GM12878 (cell line): ENCODE results near the gene CIB2. TPM values are rescaled to one million over a fixed set of nuclear protein-coding genes. Genes with fewer than 3 reads are reported as not detected.

Experiments used
- ATAC-seq: fragments of 200-7000 bp; cut with Tn5 transposase; 3 replicates; pipeline ENCODE4 v1.9.1; 2020; ENCODE audit warnings: mild to moderate bottlenecking, moderate library complexity
- BruUV-seq: library from RNA; stranded (reverse); fragments of 400-500 nt; replicated peaks from 2 replicates; lab custom pipeline; 2021; lab: Mats Ljungman, UMichigan
- CTCF ChIA-PET: fragments of 300-600 bp; sonication (Branson Sonifier 250); formaldehyde crosslinking; extraction: SDS; loops from one replicate; lab custom pipeline; 2021; ENCODE audit warnings: inconsistent platforms; lab: Yijun Ruan, JAX
- POLR2A ChIA-PET: fragments of 350-600 bp; formaldehyde crosslinking; extraction: SDS; loops from one replicate; lab custom pipeline; 2021; ENCODE audit warnings: inconsistent platforms; lab: Charles Lee
- RAD21 ChIA-PET: fragments of 300-600 bp; sonication (Branson Sonifier 250); formaldehyde crosslinking; loops from one replicate; lab custom pipeline; 2023; ENCODE audit warnings: antibody characterized with exemption; ENCODE audit not compliant: unreplicated experiment; lab: Charles Lee
- SMC1A ChIA-PET: fragments of 300-600 bp; sonication (Branson Sonifier 250); formaldehyde crosslinking; loops from one replicate; lab custom pipeline; 2023; ENCODE audit not compliant: unreplicated experiment, uncharacterized antibody; lab: Charles Lee
- DNase-seq: peaks from one replicate; pipeline ENCODE4 v3.0.0-alpha.2; 2011; ENCODE audit warnings: low read depth, low spot score
- FAIRE-seq: peaks from 3 replicates; lab custom pipeline; 2011; peaks lifted over from hg19 to GRCh38; lab: Jason Lieb, UNC
- H2AFZ ChIP-seq: 2 replicates; pipeline ENCODE4 v1.6.0; 2011; ENCODE audit warnings: low read depth, low read length, control low read depth; ENCODE audit not compliant: control insufficient read depth
- H3K27ac ChIP-seq: 2 replicates; pipeline ENCODE4 v1.5.1; 2011; ENCODE audit warnings: control low read depth; ENCODE audit not compliant: control insufficient read depth, insufficient read depth
- H3K27me3 ChIP-seq, 2 experiments: replicated peaks in 1 of 2; 2 replicates each; pipeline versions ENCODE4 v1.6.0 to v1.6.1; 2011; ENCODE audit warnings: low read length in 1 of 2; ENCODE audit not compliant: control insufficient read depth in 2 of 2, insufficient read depth in 2 of 2
- H3K36me3 ChIP-seq, 2 experiments: 2 replicates each; pipeline ENCODE4 v1.5.1; 2011; ENCODE audit warnings: low read length in 1 of 2; ENCODE audit not compliant: control insufficient read depth in 2 of 2, insufficient read depth in 2 of 2
- H3K4me1 ChIP-seq: 2 replicates; pipeline ENCODE4 v1.6.1; 2011; ENCODE audit warnings: mild to moderate bottlenecking, low read length, moderate library complexity, mixed read lengths; ENCODE audit not compliant: control insufficient read depth, insufficient read depth
- H3K4me2 ChIP-seq: 2 replicates; pipeline ENCODE4 v1.6.0; 2011; ENCODE audit warnings: control low read depth; ENCODE audit not compliant: control insufficient read depth, insufficient read depth
- H3K4me3 ChIP-seq: fragments of 200-600 bp; sonication (generic); 2 replicates; pipeline ENCODE4 v1.5.1; 2016
- H3K79me2 ChIP-seq: 2 replicates; pipeline ENCODE4 v1.6.0; 2011; ENCODE audit warnings: low read length; ENCODE audit not compliant: control insufficient read depth, insufficient read depth
- H3K9ac ChIP-seq: 2 replicates; pipeline ENCODE4 v1.8.0; 2011; ENCODE audit warnings: low read length, control low read depth, mixed read lengths; ENCODE audit not compliant: control insufficient read depth, insufficient read depth
- H3K9me3 ChIP-seq: replicated peaks from 3 replicates; pipeline ENCODE4 v1.5.1; 2011; ENCODE audit warnings: mild to moderate bottlenecking, low read length; ENCODE audit not compliant: control insufficient read depth, insufficient read depth
- H4K20me1 ChIP-seq: 2 replicates; pipeline ENCODE4 v1.6.0; 2011; ENCODE audit not compliant: control insufficient read depth, insufficient read depth
- ATF3 ChIP-seq: IDR thresholded peaks from 2 replicates; pipeline ENCODE4 v1.6.1; 2011; ENCODE audit warnings: low read depth, mild to moderate bottlenecking, low read length, moderate library complexity, borderline replicate concordance; ENCODE audit errors: extremely low read depth
- CHD2 ChIP-seq: IDR thresholded peaks from 2 replicates; pipeline ENCODE4 v1.6.1; 2011; ENCODE audit warnings: low read depth, low read length, improper control_type of control experiment, borderline replicate concordance
- EED ChIP-seq: sonication (generic); IDR thresholded peaks from 2 replicates; pipeline ENCODE4 v1.6.1; 2016; ENCODE audit warnings: antibody characterized with exemption, low read depth
- FOXM1 ChIP-seq: IDR thresholded peaks from 2 replicates; pipeline ENCODE4 v1.6.1; 2012; ENCODE audit warnings: low read depth, mild to moderate bottlenecking, inconsistent platforms, low read length, moderate library complexity
- JUNB ChIP-seq: IDR thresholded peaks from 2 replicates; pipeline ENCODE4 v1.6.1; 2016; ENCODE audit warnings: antibody characterized with exemption, mild to moderate bottlenecking
- KAT2A ChIP-seq: conservative IDR thresholded peaks from 2 replicates; pipeline ENCODE4 v1.6.1; 2011; ENCODE audit warnings: low read depth, low read length; ENCODE audit not compliant: control insufficient read depth
- MXI1 ChIP-seq: fragments of 150-350 bp; IDR thresholded peaks from 2 replicates; pipeline ENCODE4 v1.6.1; 2011; ENCODE audit warnings: low read depth, mild to moderate bottlenecking, inconsistent platforms, low read length, improper control_type of control experiment
- PAX5 ChIP-seq: IDR thresholded peaks from 2 replicates; pipeline ENCODE4 v1.6.1; 2011; ENCODE audit warnings: low read depth, low read length, borderline replicate concordance
- RELB ChIP-seq: fragments of 450-650 bp; IDR thresholded peaks from 2 replicates; pipeline ENCODE4 v1.6.1; 2017; ENCODE audit warnings: low read depth, mild to moderate bottlenecking, moderate library complexity
- USF1 ChIP-seq: IDR thresholded peaks from 2 replicates; pipeline ENCODE4 v1.6.1; 2011; ENCODE audit warnings: borderline replicate concordance, low read depth, mild to moderate bottlenecking, moderate library complexity, mixed read lengths, low read length; ENCODE audit not compliant: insufficient read depth; ENCODE audit errors: extremely low read length
- WGBS: methylation state at CpG from one replicate; pipeline ENCODE4 v1.1.6; 2016; ENCODE audit warnings: low lambda C conversion rate; ENCODE audit not compliant: insufficient replicate concordance, insufficient coverage; ENCODE audit errors: missing lambda C conversion rate; 5-methylcytosine and 5-hydroxymethylcytosine counted together
- in situ Hi-C: fragments of 300-500 bp; cut with MboI; formaldehyde crosslinking; loops from 9 replicates; pipeline ENCODE4 v1.14.3; 2018; ENCODE audit warnings: mixed read lengths
- intact Hi-C: fragments of 100-400 bp; cut with micrococcal nuclease; formaldehyde crosslinking; loops from one replicate; pipeline ENCODE4 v1.14.2; 2022; ENCODE audit not compliant: unreplicated experiment
- polyA plus RNA-seq, 11 experiments: library from polyadenylated mRNA; depleted of rRNA in 4 of 11; unstranded in 6 of 11; stranded (reverse) in 5 of 11; fragments of >200 nt; fragmentation: Nextera tagmentation in 4 of 11; fragmentation: Illumina TruSeq in 1 of 11; extraction: Ambion mirVana in 4 of 11; extraction: Trizol in 1 of 11; gene quantifications; 1 replicate in 1 of 11; 2 replicates in 10 of 11; pipeline versions ENCODE4 v1.2.1 to v1.2.3, GENCODE V29; 2011 to 2016; ENCODE audit warnings: inconsistent platforms in 2 of 11, missing spikeins in 2 of 11, low read depth in 1 of 11
- total RNA-seq, 4 experiments: library from RNA; depleted of rRNA in 3 of 4; stranded (reverse); fragments of >200 nt in 3 of 4; fragmentation: Illumina TruSeq in 1 of 4; extraction: Trizol in 1 of 4; gene quantifications; 2 replicates each; pipeline versions ENCODE4 v1.2.1 to v1.2.3, GENCODE V29; 2013 to 2021
- TF ChIP-seq, protein P1 (sequence below): fragments of 450-650 bp; IDR thresholded peaks from 2 replicates; pipeline ENCODE4 v1.6.1; 2018; ENCODE audit warnings: mild to moderate bottlenecking, low read depth, moderate library complexity; ENCODE audit not compliant: partially characterized antibody
- TF ChIP-seq, protein P2 (sequence below): IDR thresholded peaks from 2 replicates; pipeline ENCODE4 v1.6.1; 2012; ENCODE audit warnings: low read depth, low read length, improper control_type of control experiment

Gene CIB2
- total and polyA plus RNA-seq, 10 of the 15 experiments (the other 5 are each of a cell fraction or from before 2014, with no cell fraction given): 0.56 to 12.1 (median 7.1) TPM

GRCh38 chr15:78168608-78169007 is 37.4 kb upstream of the CIB2 start (continued):
- TF ChIP-seq, protein P1, sequence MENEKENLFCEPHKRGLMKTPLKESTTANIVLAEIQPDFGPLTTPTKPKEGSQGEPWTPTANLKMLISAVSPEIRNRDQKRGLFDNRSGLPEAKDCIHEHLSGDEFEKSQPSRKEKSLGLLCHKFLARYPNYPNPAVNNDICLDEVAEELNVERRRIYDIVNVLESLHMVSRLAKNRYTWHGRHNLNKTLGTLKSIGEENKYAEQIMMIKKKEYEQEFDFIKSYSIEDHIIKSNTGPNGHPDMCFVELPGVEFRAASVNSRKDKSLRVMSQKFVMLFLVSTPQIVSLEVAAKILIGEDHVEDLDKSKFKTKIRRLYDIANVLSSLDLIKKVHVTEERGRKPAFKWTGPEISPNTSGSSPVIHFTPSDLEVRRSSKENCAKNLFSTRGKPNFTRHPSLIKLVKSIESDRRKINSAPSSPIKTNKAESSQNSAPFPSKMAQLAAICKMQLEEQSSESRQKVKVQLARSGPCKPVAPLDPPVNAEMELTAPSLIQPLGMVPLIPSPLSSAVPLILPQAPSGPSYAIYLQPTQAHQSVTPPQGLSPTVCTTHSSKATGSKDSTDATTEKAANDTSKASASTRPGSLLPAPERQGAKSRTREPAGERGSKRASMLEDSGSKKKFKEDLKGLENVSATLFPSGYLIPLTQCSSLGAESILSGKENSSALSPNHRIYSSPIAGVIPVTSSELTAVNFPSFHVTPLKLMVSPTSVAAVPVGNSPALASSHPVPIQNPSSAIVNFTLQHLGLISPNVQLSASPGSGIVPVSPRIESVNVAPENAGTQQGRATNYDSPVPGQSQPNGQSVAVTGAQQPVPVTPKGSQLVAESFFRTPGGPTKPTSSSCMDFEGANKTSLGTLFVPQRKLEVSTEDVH: no peak

DNA sequence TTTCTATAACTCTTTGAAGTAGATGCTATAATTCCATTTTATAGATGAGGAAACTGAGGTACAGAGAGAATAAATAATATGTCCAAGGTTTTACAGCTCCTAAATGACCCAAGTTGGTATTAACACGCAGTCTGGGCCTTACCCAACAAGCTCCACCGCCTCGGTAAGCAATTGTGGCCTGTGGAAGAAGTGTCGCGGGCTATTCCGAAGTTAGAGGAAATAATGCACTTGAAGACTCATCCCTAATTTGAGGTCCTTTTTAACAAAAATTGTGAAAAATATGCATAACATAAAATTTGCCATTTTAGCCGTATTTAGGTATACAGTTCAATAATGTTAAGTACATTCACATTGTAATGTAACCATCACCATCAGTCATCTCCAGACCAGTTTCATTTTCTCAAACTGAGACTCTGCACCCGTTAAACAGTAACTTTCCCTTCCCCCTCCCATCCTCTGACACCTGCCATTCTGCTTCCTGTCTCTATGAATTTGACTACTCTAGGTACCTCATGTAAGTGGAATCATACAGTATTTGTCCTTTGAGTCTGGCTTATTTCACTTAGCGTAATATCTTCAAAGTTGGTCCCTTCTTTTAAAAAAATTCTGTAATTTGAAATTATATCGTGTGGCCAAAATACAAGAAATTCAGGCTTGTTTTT is 36.1 kb upstream of the CIB2 start:
- POLR2A ChIA-PET: interaction anchor here (1.0 to 3.0 kb wide), 6 partner anchors 10 to 160 kb away, joined by 3 to 29 read pairs (median 4); partner anchors contain the start of gene IDH3A
- FAIRE-seq: peak; percentile 81
- in situ Hi-C loops: loop anchor here (25.0 kb wide), 1 partner anchor 820 kb away; no protein-coding TSS in a partner anchor
- TF ChIP-seq, protein P2, sequence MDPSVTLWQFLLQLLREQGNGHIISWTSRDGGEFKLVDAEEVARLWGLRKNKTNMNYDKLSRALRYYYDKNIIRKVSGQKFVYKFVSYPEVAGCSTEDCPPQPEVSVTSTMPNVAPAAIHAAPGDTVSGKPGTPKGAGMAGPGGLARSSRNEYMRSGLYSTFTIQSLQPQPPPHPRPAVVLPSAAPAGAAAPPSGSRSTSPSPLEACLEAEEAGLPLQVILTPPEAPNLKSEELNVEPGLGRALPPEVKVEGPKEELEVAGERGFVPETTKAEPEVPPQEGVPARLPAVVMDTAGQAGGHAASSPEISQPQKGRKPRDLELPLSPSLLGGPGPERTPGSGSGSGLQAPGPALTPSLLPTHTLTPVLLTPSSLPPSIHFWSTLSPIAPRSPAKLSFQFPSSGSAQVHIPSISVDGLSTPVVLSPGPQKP: no peak
- TF ChIP-seq CHD2 (peak; percentile 80), PAX5 (peak; percentile 36; the same call in 1 of the 2 replicates), RELB (peak; percentile 43; the same call in 1 of the 2 replicates), ATF3 (no peak), MXI1 (no peak), FOXM1 (peak; percentile 50; the same call in 1 of the 2 replicates), JUNB (peak; percentile 75), USF1 (no peak), EED (0 out of 2 replicates have a peak, but pooled peaks have one; percentile 42), KAT2A (no peak)

More for the DNA sequence above, 36.1 kb upstream of the CIB2 start:
- BruUV-seq: no TSS peak
- Histone ChIP-seq H4K20me1 (no peaks in the 10 kb centered on the region), H3K9me3 (peaks cover 6% of the 10 kb centered on the region; the same call in 2 of the 3 replicates), H3K4me3 (no peak overlapping the region), H3K27ac (peak overlapping the region; percentile 88), H3K36me3 (peaks cover 23 to 39% of the 10 kb centered on the region in 2 experiments), H2AFZ (no peak overlapping the region; the same call in 1 of the 2 replicates), H3K9ac (no peak overlapping the region), H3K79me2 (peaks cover 8% of the 10 kb centered on the region), H3K27me3 (no peaks in the 10 kb centered on the region), H3K4me2 (peak overlapping the region; percentile 87), H3K4me1 (peaks cover 54% of the 10 kb centered on the region)
- ChIA-PET CTCF (interaction anchor here (0.8 to 7.1 kb wide), 11 partner anchors 9 to 74 kb away, joined by 3 to 48 read pairs (median 4); partner anchors contain the start of gene CIB2), RAD21 (interaction anchor here (0.7 to 7.0 kb wide), 7 partner anchors 10 to 132 kb away, joined by 3 to 53 read pairs (median 4); partner anchors contain the start of genes CIB2, IDH3A and SKIC8), SMC1A (interaction anchor here (2.5 to 13.7 kb wide), 4 partner anchors 10 to 18 kb away, joined by 27 to 152 read pairs (median 44); partner anchors contain the start of gene IDH3A)
- WGBS: 61% methylated on average over 10 of the region's 10 CpGs
- intact Hi-C loops: loop anchor here (2.0 to 5.0 kb wide), 2 partner anchors 17 to 100 kb away; no protein-coding TSS in a partner anchor
- DNase-seq (peak; percentile 93), ATAC-seq (peak; percentile 86)
